WI38 (cell line): ENCODE data around the gene RGS16.

Experiments
- H3K4me3 ChIP-seq: 2 replicates; pipeline ENCODE4 v1.5.1; 2011; ENCODE audit warnings: low read depth, mild to moderate bottlenecking, control low read depth, low read length
- CTCF ChIP-seq: IDR thresholded peaks from 2 replicates; pipeline ENCODE4 v1.5.1; 2012; ENCODE audit warnings: low read depth, mild to moderate bottlenecking, control low read depth, low read length

RGS16 gene

GRCh38 chr1:182624577-182624976 lies 20.4 kb upstream of the RGS16 start:
- TF ChIP-seq CTCF, result no peak
- H3K4me3 ChIP-seq, result no peak overlapping the region

GRCh38 chr1:182622901-182623528 lies 18.8 kb upstream of the RGS16 start:
- H3K4me3 ChIP-seq, result no peak overlapping the region

GRCh38 chr1:182621906-182622305 lies 17.7 kb upstream of the RGS16 start:
- H3K4me3 ChIP-seq, result no peak overlapping the region
- TF ChIP-seq CTCF, result no peak

More at GRCh38 chr1:182622901-182623528, 18.8 kb upstream of the RGS16 start:
- TF ChIP-seq CTCF, result no peak

- H3K4me3 ChIP-seq, result no peak overlapping the region
- TF ChIP-seq CTCF, result no peak
These were observed 16.9 kb upstream of the RGS16 start for GRCh38 chr1:182620924-182621585.

- H3K4me3 ChIP-seq, result no peak overlapping the region
- TF ChIP-seq CTCF, result no peak
These were observed 13.7 kb upstream of the RGS16 start for GRCh38 chr1:182617734-182618351.

- no peak overlapping the region for H3K4me3 ChIP-seq
- no peak for TF ChIP-seq CTCF
These were observed 12.8 kb upstream of the RGS16 start for GRCh38 chr1:182617014-182617429.
